ENCODE results near the gene ARID5B.

GRCh38 chr10:62136931-62137330 is 235.4 kb downstream of the ARID5B start:
- TF ChIP-seq, protein P1, sequence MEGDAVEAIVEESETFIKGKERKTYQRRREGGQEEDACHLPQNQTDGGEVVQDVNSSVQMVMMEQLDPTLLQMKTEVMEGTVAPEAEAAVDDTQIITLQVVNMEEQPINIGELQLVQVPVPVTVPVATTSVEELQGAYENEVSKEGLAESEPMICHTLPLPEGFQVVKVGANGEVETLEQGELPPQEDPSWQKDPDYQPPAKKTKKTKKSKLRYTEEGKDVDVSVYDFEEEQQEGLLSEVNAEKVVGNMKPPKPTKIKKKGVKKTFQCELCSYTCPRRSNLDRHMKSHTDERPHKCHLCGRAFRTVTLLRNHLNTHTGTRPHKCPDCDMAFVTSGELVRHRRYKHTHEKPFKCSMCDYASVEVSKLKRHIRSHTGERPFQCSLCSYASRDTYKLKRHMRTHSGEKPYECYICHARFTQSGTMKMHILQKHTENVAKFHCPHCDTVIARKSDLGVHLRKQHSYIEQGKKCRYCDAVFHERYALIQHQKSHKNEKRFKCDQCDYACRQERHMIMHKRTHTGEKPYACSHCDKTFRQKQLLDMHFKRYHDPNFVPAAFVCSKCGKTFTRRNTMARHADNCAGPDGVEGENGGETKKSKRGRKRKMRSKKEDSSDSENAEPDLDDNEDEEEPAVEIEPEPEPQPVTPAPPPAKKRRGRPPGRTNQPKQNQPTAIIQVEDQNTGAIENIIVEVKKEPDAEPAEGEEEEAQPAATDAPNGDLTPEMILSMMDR (IDR thresholded peaks at IDR 0.05) = no peak
- TF ChIP-seq POLR2A (IDR thresholded peaks at IDR 0.05) (no peak), POLR2AphosphoS5 (IDR thresholded peaks at IDR 0.05) (no peak)

All from prostate gland (tissue), 2 donors.